Measurements from ENCODE around the gene YES1. TPM values are rescaled to one million over a fixed set of nuclear protein-coding genes. Genes with fewer than 3 reads are reported as not detected.

YES1 gene
- total and polyA plus RNA-seq, 2 of the 13 experiments (the other 11 are each of a cell fraction or from before 2014, with no cell fraction given) = 17.2 to 70.8 TPM

- peak; percentile 54 for TF ChIP-seq ZNF18 (CRISPR knock-in tag; IDR thresholded peaks at IDR 0.05; ENCODE audit: insufficient replicate concordance)
- TF ChIP-seq ATM (IDR thresholded peaks at IDR 0.05; ENCODE audit: borderline replicate concordance) = no peak
- no peak for TF ChIP-seq ZNF577 (CRISPR knock-in tag; IDR thresholded peaks at IDR 0.05; ENCODE audit: borderline replicate concordance, low read depth)
- TF ChIP-seq CREM (IDR thresholded peaks at IDR 0.05) = no peak
- no peak for TF ChIP-seq CREM (CRISPR knock-in tag; IDR thresholded peaks at IDR 0.05)
- TF ChIP-seq ZSCAN21 (CRISPR knock-in tag; IDR thresholded peaks at IDR 0.05; ENCODE audit: borderline replicate concordance) = no peak
- TF ChIP-seq ZSCAN20 (CRISPR knock-in tag; IDR thresholded peaks at IDR 0.05; ENCODE audit: borderline replicate concordance) = 0 out of 2 replicates have a peak, but pooled peaks have one; percentile 13
- no peak for TF ChIP-seq ZC3H13 (CRISPR knock-in tag; IDR thresholded peaks at IDR 0.05)
- TF ChIP-seq NRL (CRISPR knock-in tag; IDR thresholded peaks at IDR 0.05; ENCODE audit: borderline replicate concordance) = no peak
- no peak; the same call in 1 of the 2 replicates for TF ChIP-seq NFAT5 (CRISPR knock-in tag; IDR thresholded peaks at IDR 0.05)
- no peak for TF ChIP-seq HOXA9 (CRISPR knock-in tag; IDR thresholded peaks at IDR 0.05; ENCODE audit: borderline replicate concordance)
- no peak for TF ChIP-seq GMEB1 (CRISPR knock-in tag; IDR thresholded peaks at IDR 0.05; ENCODE audit: borderline replicate concordance)
- TF ChIP-seq HOXA7 (CRISPR knock-in tag; IDR thresholded peaks at IDR 0.05) = no peak
- TF ChIP-seq MLXIP (CRISPR knock-in tag; IDR thresholded peaks at IDR 0.05; ENCODE audit: borderline replicate concordance) = no peak
- TF ChIP-seq TEAD3 (CRISPR knock-in tag; optimal IDR thresholded peaks at IDR 0.05; ENCODE audit: borderline replicate concordance) = peak; percentile 6
- 0 out of 2 replicates have a peak, but pooled peaks have one; percentile 65 for TF ChIP-seq ZNF740 (CRISPR knock-in tag; IDR thresholded peaks at IDR 0.05)
- 0 out of 2 replicates have a peak, but pooled peaks have one; percentile 17 for TF ChIP-seq ZNF589 (CRISPR knock-in tag; conservative IDR thresholded peaks at IDR 0.05)
Observed at GRCh38 chr18:811892-812375, at the start of gene YES1 (continued).

Measured in HepG2 (cell line).